ENCODE measurements around the gene OAT. TPM values are rescaled to one million over a fixed set of nuclear protein-coding genes. Genes with fewer than 3 reads are reported as not detected.

Gene OAT
- total RNA-seq, 4 donors from 2014 or later = 63.5 to 98.1 (median 92.1) TPM

DNA sequence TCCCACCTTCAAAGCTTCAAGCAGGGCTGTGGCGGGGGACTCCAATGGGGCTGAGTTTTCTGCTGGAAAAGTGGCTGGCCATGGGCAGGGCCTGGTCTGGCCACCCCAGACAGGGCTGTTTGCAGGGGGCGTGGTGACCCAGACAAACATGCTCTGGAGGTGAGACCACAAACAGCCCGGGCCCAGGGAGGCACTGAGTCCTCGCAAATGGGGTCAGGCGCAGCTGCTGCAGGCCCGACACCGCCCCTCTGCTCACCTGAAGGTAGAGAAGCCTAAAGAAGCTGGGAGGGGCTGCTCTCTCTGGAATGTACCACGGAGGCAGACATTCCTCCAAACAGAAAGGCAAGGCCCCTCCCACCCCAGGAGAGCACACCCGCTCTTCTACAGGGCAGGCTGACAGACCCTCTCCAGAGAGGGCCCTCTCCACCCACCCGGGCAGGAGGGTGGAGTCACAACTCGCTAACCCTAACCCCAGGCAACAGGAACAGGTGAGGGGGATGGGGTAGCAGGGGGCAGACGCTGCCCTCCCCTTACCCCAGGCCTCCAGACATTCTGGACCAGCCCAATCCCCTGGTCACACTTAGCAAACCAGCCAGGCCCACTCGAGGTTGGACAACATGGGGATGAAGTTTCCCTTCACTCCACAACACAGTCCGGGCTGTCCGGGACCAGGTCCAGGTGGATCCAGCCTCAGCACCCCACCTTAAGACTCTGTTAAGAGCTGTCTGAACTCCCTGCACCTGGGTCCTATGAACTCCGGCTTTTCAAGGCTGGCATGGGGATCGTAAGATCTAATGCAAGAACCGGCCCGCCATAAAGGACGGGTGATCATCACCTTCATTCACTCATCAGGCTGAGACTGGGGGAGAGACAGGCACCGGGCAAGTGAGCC, 32.3 kb downstream of the OAT start:
- 83 to 86% methylated on average over 13 to 21 of the region's 21 CpGs for WGBS, 2 donors
- no peak for TF ChIP-seq POLR2A (IDR thresholded peaks at IDR 0.05)
- TF ChIP-seq CTCF (IDR thresholded peaks at IDR 0.05) = no peak
- no peak overlapping the region for H3K4me3 ChIP-seq (ENCODE audit: low read depth, poor library complexity, severe bottlenecking)
- DNase-seq (ENCODE audit: low spot score in 2 of 2) = peak in 1 of 2 donors; percentile 78
- intact Hi-C loops (cut with DNase I; ENCODE audit: low total_unique reads) = no loop called here

- WGBS, 2 donors = 92 to 98% methylated on average over 12 of the region's 12 CpGs
- no peak for TF ChIP-seq POLR2A (IDR thresholded peaks at IDR 0.05)
- TF ChIP-seq CTCF (IDR thresholded peaks at IDR 0.05) = no peak
- no peak overlapping the region for H3K4me3 ChIP-seq (ENCODE audit: low read depth, poor library complexity, severe bottlenecking)
- intact Hi-C loops (cut with DNase I; ENCODE audit: low total_unique reads) = no loop called here
- peak in 1 of 2 donors; percentile 42 for DNase-seq (ENCODE audit: low spot score in 2 of 2)
Observed at GRCh38 chr10:124385627-124386185, 33.0 kb downstream of the OAT start.

DNA sequence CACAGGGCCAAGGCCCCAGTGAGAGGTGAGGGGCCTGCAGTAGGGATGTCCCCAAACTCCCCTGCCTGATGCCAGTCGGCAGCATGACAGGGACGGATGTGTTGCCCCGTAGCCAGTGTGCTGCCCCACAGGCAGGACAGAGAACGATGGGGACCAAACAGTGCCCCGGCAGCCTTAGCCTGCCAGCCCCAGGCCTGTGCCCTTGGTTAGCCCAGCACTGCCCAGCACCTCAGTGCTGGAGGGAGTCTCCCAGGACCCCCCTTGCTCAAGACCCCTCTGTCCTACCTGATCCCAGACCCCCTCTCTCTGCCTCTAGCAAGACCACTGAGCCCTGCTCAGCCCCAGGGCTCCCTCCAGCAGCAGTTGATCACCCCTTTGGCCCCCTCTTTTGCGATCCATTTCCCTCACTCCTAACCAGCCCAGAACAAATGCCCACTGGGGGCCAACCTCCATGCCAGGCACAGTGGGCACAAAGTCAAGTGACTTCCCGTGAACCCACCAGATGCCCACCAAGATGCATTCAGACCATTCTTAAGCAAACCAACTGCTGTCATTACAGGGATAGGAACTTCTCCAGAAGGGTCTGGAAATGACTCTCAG, 34.0 kb downstream of the OAT start:
- intact Hi-C loops (cut with DNase I; ENCODE audit: low total_unique reads) = no loop called here
- peak in 1 of 2 donors; percentile 78 for DNase-seq (ENCODE audit: low spot score in 2 of 2)
- H3K4me3 ChIP-seq (ENCODE audit: low read depth, poor library complexity, severe bottlenecking) = no peak overlapping the region
- TF ChIP-seq CTCF (IDR thresholded peaks at IDR 0.05) = no peak
- 76 to 93% methylated on average over 4 to 7 of the region's 7 CpGs for WGBS, 2 donors

- intact Hi-C loops (cut with DNase I; ENCODE audit: low total_unique reads) = no loop called here
- H3K4me3 ChIP-seq (ENCODE audit: low read depth, poor library complexity, severe bottlenecking) = no peak overlapping the region
- TF ChIP-seq CTCF (IDR thresholded peaks at IDR 0.05) = no peak
- no peak for TF ChIP-seq POLR2A (IDR thresholded peaks at IDR 0.05)
- peak in 1 of 2 donors; percentile 70 for DNase-seq (ENCODE audit: low spot score in 2 of 2)
- 62 to 79% methylated on average over 4 of the region's 4 CpGs for WGBS, 2 donors
Observed at GRCh38 chr10:124384172-124384571, 34.6 kb downstream of the OAT start.

GRCh38 chr10:124383496-124383895, 35.2 kb downstream of the OAT start:
- peak in 1 of 2 donors; percentile 61 for DNase-seq (ENCODE audit: low spot score in 2 of 2)
- intact Hi-C loops (cut with DNase I; ENCODE audit: low total_unique reads) = no loop called here
- H3K4me3 ChIP-seq (ENCODE audit: low read depth, poor library complexity, severe bottlenecking) = no peak overlapping the region
- TF ChIP-seq POLR2A (IDR thresholded peaks at IDR 0.05) (no peak), CTCF (IDR thresholded peaks at IDR 0.05) (no peak)
- WGBS, 2 donors = 73 to 78% methylated on average over 6 of the region's 6 CpGs
